Measurements from ENCODE around the gene IER3. TPM values are rescaled to one million over a fixed set of nuclear protein-coding genes. Genes with fewer than 3 reads are reported as not detected.
A peak's percentile ranks its signal among the peaks of the same experiment; 100 is the strongest.

The IER3 gene
- total and polyA plus RNA-seq, 2 of the 13 experiments (the other 11 are each of a cell fraction or from before 2014, with no cell fraction given): 51.1 to 131 TPM

- TF ChIP-seq MAFF (IDR thresholded peaks at IDR 0.05; ENCODE audit: low read depth, low read length) (peak; percentile 33), ZNF432 (CRISPR knock-in tag; IDR thresholded peaks at IDR 0.05; ENCODE audit: borderline replicate concordance) (no peak), NCOA1 (CRISPR knock-in tag; IDR thresholded peaks at IDR 0.05) (peak; percentile 95; the same call in 1 of the 2 replicates), HNRNPL (IDR thresholded peaks at IDR 0.05; ENCODE audit: low read depth, low read length) (no peak), PHB2 (IDR thresholded peaks at IDR 0.05; ENCODE audit: partially characterized antibody) (no peak), FUBP1 (CRISPR knock-in tag; IDR thresholded peaks at IDR 0.05; ENCODE audit: borderline replicate concordance) (no peak), CBX1 (IDR thresholded peaks at IDR 0.05; ENCODE audit: low read depth) (peak; percentile 28), MEIS2 (CRISPR knock-in tag; IDR thresholded peaks at IDR 0.05) (peak; percentile 95), ZNF580 (CRISPR knock-in tag; IDR thresholded peaks at IDR 0.05; ENCODE audit: borderline replicate concordance, low read depth) (peak; percentile 97), LRRFIP1 (CRISPR knock-in tag; conservative IDR thresholded peaks at IDR 0.05) (no peak), KDM5B (CRISPR knock-in tag; IDR thresholded peaks at IDR 0.05; ENCODE audit: borderline replicate concordance) (peak; percentile 67; the same call in 1 of the 2 replicates), PCBP2 (optimal IDR thresholded peaks at IDR 0.05; ENCODE audit: low read depth, low read length, poor library complexity, severe bottlenecking) (no peak), CBX5 (CRISPR knock-in tag; IDR thresholded peaks at IDR 0.05; ENCODE audit: borderline replicate concordance) (peak; percentile 98), SYNCRIP (IDR thresholded peaks at IDR 0.05; ENCODE audit: insufficient read depth, low read depth, low read length) (no peak), ZNF337 (CRISPR knock-in tag; IDR thresholded peaks at IDR 0.05; ENCODE audit: borderline replicate concordance, low read depth) (peak; percentile 96; the same call in 1 of the 2 replicates), ZNF577 (CRISPR knock-in tag; IDR thresholded peaks at IDR 0.05; ENCODE audit: borderline replicate concordance, low read depth) (no peak), ZNF83 (CRISPR knock-in tag; IDR thresholded peaks at IDR 0.05; ENCODE audit: borderline replicate concordance) (no peak), ARNT (IDR thresholded peaks at IDR 0.05) (no peak), ZEB1 (IDR thresholded peaks at IDR 0.05; ENCODE audit: insufficient replicate concordance, low read depth) (peak; percentile 66), ZNF468 (CRISPR knock-in tag; IDR thresholded peaks at IDR 0.05) (no peak), ZMYM2 (CRISPR knock-in tag; IDR thresholded peaks at IDR 0.05) (peak; percentile 86), ZNF12 (CRISPR knock-in tag; IDR thresholded peaks at IDR 0.05) (peak; percentile 96), ZNF547 (CRISPR knock-in tag; IDR thresholded peaks at IDR 0.05) (peak; percentile 77; the same call in 1 of the 2 replicates), CHD4 (IDR thresholded peaks at IDR 0.05; ENCODE audit: borderline replicate concordance, low read length) (peak; percentile 94; the same call in 1 of the 2 replicates), ZNF414 (CRISPR knock-in tag; IDR thresholded peaks at IDR 0.05) (peak; percentile 98)
Measured at GRCh38 chr6:30781743-30782424, 37.5 kb upstream of the IER3 start (continued).
